Mesendoderm (in vitro differentiated cells): Measurements from ENCODE around the gene KCNK13.
"Not testable (repeated sequence)": the region's sequence is repeated elsewhere in the genome, so short reads cannot be mapped to it uniquely, and the experiment has no call there.

ENCODE experiments used
- DNase-seq: peaks from one replicate; pipeline ENCODE4 v3.0.0; 2013
- H2AK5ac ChIP-seq: 2 replicates; pipeline ENCODE4 v1.6.1; 2013; ENCODE audit warnings: low read length, inconsistent platforms
- H2BK120ac ChIP-seq: 2 replicates; pipeline ENCODE4 v1.6.1; 2013; ENCODE audit warnings: low read depth, mild to moderate bottlenecking, low read length, moderate library complexity, mixed read lengths
- H2BK15ac ChIP-seq: replicated peaks from 2 replicates; pipeline ENCODE4 v1.6.1; 2013; ENCODE audit warnings: low read depth, mild to moderate bottlenecking, moderate library complexity
- H2BK5ac ChIP-seq: 2 replicates; pipeline ENCODE4 v1.6.1; 2013; ENCODE audit warnings: low read length, inconsistent platforms
- H3K18ac ChIP-seq: 2 replicates; pipeline ENCODE4 v1.6.1; 2013; ENCODE audit warnings: mild to moderate bottlenecking, low read length, mixed read lengths
- H3K23ac ChIP-seq: one replicate; pipeline ENCODE4 v1.6.1; 2013; ENCODE audit warnings: low read length
- H3K27ac ChIP-seq: 2 replicates; pipeline ENCODE4 v1.5.1; 2013; ENCODE audit warnings: low read depth, mild to moderate bottlenecking, inconsistent platforms, low read length, moderate library complexity
- H3K27me3 ChIP-seq: 2 replicates; pipeline ENCODE4 v1.6.1; 2013; ENCODE audit warnings: low read length, control low read depth, mild to moderate bottlenecking, inconsistent platforms; ENCODE audit not compliant: insufficient read depth, poor library complexity
- H3K36me3 ChIP-seq: 2 replicates; pipeline ENCODE4 v1.6.1; 2013; ENCODE audit warnings: low read length, inconsistent platforms; ENCODE audit not compliant: control insufficient read depth, insufficient read depth
- H3K4ac ChIP-seq: one replicate; pipeline ENCODE4 v1.6.1; 2013; ENCODE audit warnings: low read depth, mild to moderate bottlenecking, low read length, moderate library complexity
- H3K4me1 ChIP-seq: 2 replicates; pipeline ENCODE4 v1.6.1; 2013; ENCODE audit warnings: low read depth, low read length, inconsistent platforms; ENCODE audit not compliant: control insufficient read depth
- H3K4me2 ChIP-seq: 2 replicates; pipeline ENCODE4 v1.6.1; 2013; ENCODE audit warnings: low read length
- H3K4me3 ChIP-seq: 2 replicates; pipeline ENCODE4 v1.5.1; 2013; ENCODE audit warnings: mild to moderate bottlenecking, low read length
- H3K56ac ChIP-seq: one replicate; pipeline ENCODE4 v1.6.1; 2013; ENCODE audit warnings: low read length
- H3K79me1 ChIP-seq: 2 replicates; pipeline ENCODE4 v1.6.1; 2013; ENCODE audit warnings: low read length, inconsistent platforms
- H3K79me2 ChIP-seq: 2 replicates; pipeline ENCODE4 v1.6.1; 2013; ENCODE audit warnings: mild to moderate bottlenecking, low read length; ENCODE audit not compliant: control insufficient read depth, insufficient read depth
- H3K9ac ChIP-seq: 2 replicates; pipeline ENCODE4 v1.6.1; 2013; ENCODE audit warnings: low read length, inconsistent platforms
- H4K5ac ChIP-seq: one replicate; pipeline ENCODE4 v1.6.1; 2013; ENCODE audit warnings: low read length
- H4K8ac ChIP-seq: one replicate; pipeline ENCODE4 v1.6.1; 2013; ENCODE audit warnings: low read depth, mild to moderate bottlenecking, control low read depth, low read length, moderate library complexity
- WGBS: extraction: QIAGEN DNeasy Blood & Tissue Kit; methylation state at CpG from one replicate; pipeline ENCODE4 v1.1.7; 2013; ENCODE audit warnings: low lambda C conversion rate, missing lambda C conversion rate; ENCODE audit not compliant: insufficient coverage; ENCODE audit errors: extremely low coverage; 5-methylcytosine and 5-hydroxymethylcytosine counted together

Gene KCNK13

DNA sequence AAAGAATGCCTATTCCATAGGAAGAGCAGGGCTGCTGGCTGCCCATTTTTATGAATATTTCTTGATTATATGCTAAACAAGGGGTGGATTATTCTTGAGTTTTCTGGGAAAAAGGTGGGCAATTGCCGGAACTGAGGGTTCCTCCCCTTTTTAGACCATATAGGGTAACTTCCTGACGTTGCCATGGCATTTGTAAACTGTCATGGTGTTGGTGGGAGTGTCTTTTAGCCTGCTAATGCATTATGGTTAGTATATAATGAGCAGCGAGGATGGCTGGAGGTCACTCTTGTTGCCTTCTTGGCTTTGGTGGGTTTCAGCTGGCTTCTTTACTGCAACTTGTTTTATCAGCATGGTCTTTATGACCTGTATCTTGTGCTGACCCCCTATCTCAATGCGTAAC is 138.8 kb downstream of the KCNK13 start:
- peak; percentile 10 for DNase-seq
- no CpG with 5 or more reads among the region's 4 CpGs for WGBS
- not testable (repeated sequence) for H4K8ac ChIP-seq

DNA sequence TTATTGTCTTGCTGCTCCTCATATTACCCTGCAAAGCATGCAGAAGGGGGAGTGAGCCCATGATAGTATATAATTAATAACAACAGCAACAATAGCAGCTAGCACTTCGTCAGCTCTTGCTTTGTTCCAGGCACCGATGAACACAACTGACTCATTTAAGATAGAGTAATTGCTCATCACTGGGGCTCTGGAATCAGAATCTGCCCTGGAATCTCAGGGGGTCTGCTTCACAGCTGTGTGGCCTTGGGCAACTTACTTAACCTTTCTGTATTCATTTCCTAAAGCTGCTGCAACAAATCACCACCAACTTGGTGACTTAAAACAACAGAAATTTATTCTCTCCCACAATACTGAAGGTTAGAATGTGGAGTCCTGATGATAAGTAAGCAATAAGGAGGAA is 139.6 kb downstream of the KCNK13 start:
- Histone ChIP-seq H3K4ac (no peak overlapping the region), H3K23ac (no peak overlapping the region), H3K79me2 (no peaks in the 10 kb centered on the region), H4K5ac (no peak overlapping the region), H3K27me3 (no peaks in the 10 kb centered on the region), H3K27ac (no peak overlapping the region), H3K4me1 (peaks cover 8% of the 10 kb centered on the region), H3K4me3 (no peak overlapping the region), H2BK120ac (no peak overlapping the region), H2BK5ac (no peak overlapping the region), H2BK15ac (no peak overlapping the region), H3K79me1 (no peaks in the 10 kb centered on the region), H3K4me2 (no peak overlapping the region), H2AK5ac (no peak overlapping the region), H3K9ac (no peak overlapping the region), H3K36me3 (no peaks in the 10 kb centered on the region), H4K8ac (no peak overlapping the region), H3K18ac (no peak overlapping the region), H3K56ac (no peak overlapping the region)
- WGBS = no CpG with 5 or more reads among the region's 2 CpGs
- peak; percentile 30 for DNase-seq

More for the DNA sequence above, 138.8 kb downstream of the KCNK13 start:
- not testable (repeated sequence) for H3K27ac ChIP-seq, H3K18ac ChIP-seq, H3K4me1 ChIP-seq, H3K4me2 ChIP-seq, H3K27me3 ChIP-seq, H3K79me2 ChIP-seq, H4K5ac ChIP-seq, H3K9ac ChIP-seq, H2BK15ac ChIP-seq, H3K36me3 ChIP-seq, H2BK120ac ChIP-seq, H2AK5ac ChIP-seq, H3K4ac ChIP-seq, H3K23ac ChIP-seq, H3K4me3 ChIP-seq, H3K79me1 ChIP-seq
- Histone ChIP-seq H3K56ac (peak overlapping the region; percentile 40), H2BK5ac (peak overlapping the region; percentile 11)

DNA sequence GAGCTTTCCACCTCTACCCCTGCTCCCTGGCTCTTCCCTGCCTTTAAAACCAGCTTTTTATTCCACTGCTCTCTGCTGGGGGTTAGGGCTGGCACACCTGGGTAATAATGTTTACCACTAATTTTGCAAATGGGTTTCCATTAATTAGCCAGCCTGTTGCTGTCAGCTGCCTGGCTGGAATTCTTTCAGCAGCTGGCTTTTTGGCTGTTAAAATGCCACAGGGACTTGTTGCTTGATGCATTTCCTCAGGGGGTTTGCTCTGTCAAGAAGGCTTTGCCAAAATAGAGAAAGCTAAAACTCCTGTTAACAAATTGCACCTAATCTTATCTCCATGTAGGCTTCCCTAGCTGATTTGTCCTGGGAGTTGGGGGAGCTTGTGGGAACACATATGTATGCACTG is 142.7 kb downstream of the KCNK13 start:
- no peak overlapping the region for H3K4ac ChIP-seq
- no peak overlapping the region for H2BK120ac ChIP-seq
- H4K5ac ChIP-seq = no peak overlapping the region
- DNase-seq = peak; percentile 53
- H3K56ac ChIP-seq = peak overlapping the region; percentile 34
- no peak overlapping the region for H4K8ac ChIP-seq
- no peak overlapping the region for H3K18ac ChIP-seq
- no peak overlapping the region for H2BK15ac ChIP-seq
- no peaks in the 10 kb centered on the region for H3K36me3 ChIP-seq
- H3K4me3 ChIP-seq = no peak overlapping the region
- H3K4me2 ChIP-seq = no peak overlapping the region
- H3K79me2 ChIP-seq = no peaks in the 10 kb centered on the region
- no peak overlapping the region for H2BK5ac ChIP-seq
- H3K4me1 ChIP-seq = peaks cover 8% of the 10 kb centered on the region
- no peak overlapping the region for H2AK5ac ChIP-seq
- no peak overlapping the region for H3K9ac ChIP-seq
- no peak overlapping the region for H3K23ac ChIP-seq
- H3K27me3 ChIP-seq = no peaks in the 10 kb centered on the region
- no peak overlapping the region for H3K27ac ChIP-seq
- no peaks in the 10 kb centered on the region for H3K79me1 ChIP-seq

DNA sequence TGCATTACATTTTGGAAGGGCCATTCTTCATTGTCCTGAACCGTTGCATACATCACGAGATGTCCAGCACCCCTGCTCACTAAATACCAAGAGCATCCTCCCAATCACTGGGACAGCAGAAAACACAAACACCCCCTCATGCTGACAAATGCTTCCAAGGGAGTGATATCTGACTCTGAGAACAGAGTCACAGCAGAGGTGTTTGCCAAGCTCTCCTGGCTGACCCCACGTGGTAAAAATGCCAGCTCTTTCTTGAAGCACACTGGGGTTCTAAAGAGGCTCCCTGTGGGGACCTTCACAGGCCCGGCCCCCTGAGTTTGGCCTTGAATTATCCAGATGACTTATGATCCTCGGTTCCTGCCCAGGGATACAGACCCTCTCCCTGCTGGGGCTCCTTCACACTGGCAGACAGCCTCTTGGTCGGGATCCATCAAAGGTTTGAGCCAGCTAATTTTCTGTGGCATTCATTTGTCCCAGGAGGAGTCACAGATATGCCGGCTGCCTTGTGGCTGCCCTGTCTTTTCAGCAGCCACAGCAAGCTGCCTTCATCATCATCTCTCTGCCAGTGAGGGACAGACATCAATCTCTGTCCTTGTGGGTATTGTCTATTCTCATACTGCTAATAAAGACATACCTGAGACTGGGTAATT is 151.4 kb downstream of the KCNK13 start:
- H3K79me1 ChIP-seq = no peaks in the 10 kb centered on the region
- H2BK15ac ChIP-seq = no peak overlapping the region

DNA sequence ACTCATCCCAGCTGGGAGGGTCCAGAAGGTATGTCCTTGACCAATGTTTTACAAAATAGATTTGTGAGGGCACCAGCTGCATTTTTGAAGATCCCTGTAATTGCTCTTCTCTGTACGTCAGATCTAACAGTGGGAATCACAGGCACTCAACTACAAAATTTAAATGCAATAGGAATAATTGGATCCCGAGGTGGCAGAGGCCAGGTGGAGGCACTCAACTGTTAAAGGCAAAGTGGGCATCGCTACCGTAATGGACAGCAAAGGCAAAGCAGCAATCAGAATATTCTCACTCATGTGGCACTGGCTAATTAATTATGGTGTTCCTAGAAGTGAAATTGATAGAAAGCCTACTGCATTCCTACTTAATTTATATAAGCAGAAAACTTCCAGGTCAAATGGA is 166.7 kb downstream of the KCNK13 start:
- Histone ChIP-seq H3K9ac (no peak overlapping the region), H3K4me2 (no peak overlapping the region), H3K36me3 (no peaks in the 10 kb centered on the region), H3K27ac (no peak overlapping the region), H2BK120ac (no peak overlapping the region), H2BK15ac (no peak overlapping the region), H3K79me2 (no peaks in the 10 kb centered on the region), H3K23ac (no peak overlapping the region), H3K4me3 (no peak overlapping the region), H3K27me3 (no peaks in the 10 kb centered on the region), H3K4ac (no peak overlapping the region), H2BK5ac (no peak overlapping the region), H3K79me1 (no peaks in the 10 kb centered on the region), H4K5ac (no peak overlapping the region), H2AK5ac (no peak overlapping the region), H3K18ac (no peak overlapping the region), H3K4me1 (no peaks in the 10 kb centered on the region), H3K56ac (no peak overlapping the region), H4K8ac (no peak overlapping the region)
- WGBS = no CpG with 5 or more reads among the region's 4 CpGs
- no peak for DNase-seq

More for the DNA sequence above, 151.4 kb downstream of the KCNK13 start:
- Histone ChIP-seq H3K9ac (no peak overlapping the region), H3K18ac (no peak overlapping the region), H2AK5ac (no peak overlapping the region), H3K4me2 (no peak overlapping the region), H2BK120ac (no peak overlapping the region), H3K36me3 (no peaks in the 10 kb centered on the region), H3K4ac (no peak overlapping the region), H3K4me3 (no peak overlapping the region), H3K79me2 (no peaks in the 10 kb centered on the region), H3K23ac (no peak overlapping the region), H3K56ac (no peak overlapping the region), H2BK5ac (no peak overlapping the region), H3K27ac (no peak overlapping the region), H4K5ac (no peak overlapping the region), H3K27me3 (no peaks in the 10 kb centered on the region), H4K8ac (no peak overlapping the region), H3K4me1 (no peaks in the 10 kb centered on the region)
- no CpG with 5 or more reads among the region's 7 CpGs for WGBS
- DNase-seq = no peak

DNA sequence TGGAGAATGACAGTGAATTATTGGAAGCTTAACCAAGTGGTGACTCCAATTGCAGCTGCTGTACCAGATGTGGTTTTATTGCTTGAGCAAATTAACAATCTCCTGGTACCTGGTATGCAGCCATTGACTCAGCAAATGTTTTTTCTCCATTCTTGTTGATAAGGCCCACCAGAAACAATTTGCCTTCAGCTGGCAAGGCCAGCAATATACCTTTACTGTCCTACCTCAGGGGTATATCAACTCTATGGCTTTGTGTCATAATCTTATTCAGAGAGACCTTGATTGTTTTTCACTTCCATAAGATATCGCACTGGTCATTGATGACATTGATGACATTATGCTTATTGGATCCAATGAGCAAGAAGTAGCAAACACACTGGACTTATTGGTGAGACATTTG is 168.1 kb downstream of the KCNK13 start:
- H3K79me2 ChIP-seq, H3K4ac ChIP-seq, H3K27me3 ChIP-seq, H3K79me1 ChIP-seq, H3K56ac ChIP-seq, H3K9ac ChIP-seq, H3K23ac ChIP-seq, H3K27ac ChIP-seq, H3K4me3 ChIP-seq, H3K18ac ChIP-seq, H4K8ac ChIP-seq, H2BK120ac ChIP-seq, H3K4me2 ChIP-seq, H3K4me1 ChIP-seq, H2BK5ac ChIP-seq, H3K36me3 ChIP-seq, H2AK5ac ChIP-seq, H4K5ac ChIP-seq, DNase-seq, H2BK15ac ChIP-seq: not testable (repeated sequence)
- no CpG with 5 or more reads among the region's 1 CpG for WGBS
